Loucy (cell line): ENCODE data around the gene ELSPBP1.

Experiments
- H2AFZ ChIP-seq: fragments of 200-600 bp; sonication (generic); 2 replicates; pipeline ENCODE4 v1.6.0; 2016; ENCODE audit warnings: antibody characterized with exemption, mild to moderate bottlenecking, low read length, moderate library complexity
- H3F3A ChIP-seq: fragments of 200-600 bp; 2 replicates; pipeline ENCODE4 v1.6.0; 2016; ENCODE audit warnings: antibody characterized with exemption, low read depth, mild to moderate bottlenecking
- H3K27me3 ChIP-seq: fragments of 200-600 bp; sonication (generic); 2 replicates; pipeline ENCODE4 v1.6.1; 2014; ENCODE audit warnings: low read length, mild to moderate bottlenecking; ENCODE audit not compliant: insufficient read depth, poor library complexity, severe bottlenecking
- H3K36me3 ChIP-seq: fragments of 200-600 bp; sonication (generic); 2 replicates; pipeline ENCODE4 v1.6.1; 2016; ENCODE audit warnings: low read length; ENCODE audit not compliant: insufficient read depth
- H3K4me1 ChIP-seq: fragments of 200-600 bp; sonication (generic); 2 replicates; pipeline ENCODE4 v1.5.1; 2014; ENCODE audit warnings: low read length, mild to moderate bottlenecking; ENCODE audit not compliant: insufficient read depth, poor library complexity, severe bottlenecking
- H3K4me2 ChIP-seq: fragments of 200-600 bp; sonication (generic); 2 replicates; pipeline ENCODE4 v1.6.0; 2014; ENCODE audit warnings: antibody characterized with exemption, low read length, low read depth, mild to moderate bottlenecking; ENCODE audit not compliant: poor library complexity, severe bottlenecking
- H3K4me3 ChIP-seq: fragments of 200-600 bp; sonication (generic); 2 replicates; pipeline ENCODE4 v1.5.1; 2014; ENCODE audit warnings: low read length, mild to moderate bottlenecking, mixed read lengths; ENCODE audit not compliant: poor library complexity, severe bottlenecking
- H3K79me2 ChIP-seq: fragments of 200-600 bp; sonication (generic); 2 replicates; pipeline ENCODE4 v1.6.1; 2014; ENCODE audit warnings: low read length; ENCODE audit not compliant: insufficient read depth
- H3K9ac ChIP-seq: fragments of 200-600 bp; sonication (generic); 2 replicates; pipeline ENCODE4 v1.6.0; 2014; ENCODE audit warnings: mild to moderate bottlenecking, low read depth, low read length, moderate library complexity; ENCODE audit not compliant: poor library complexity, severe bottlenecking
- H3K9me2 ChIP-seq: fragments of 200-600 bp; sonication (generic); replicated peaks from 2 replicates; pipeline ENCODE4 v1.6.1; 2016; ENCODE audit warnings: low read depth, low read length, mixed read lengths
- H3K9me3 ChIP-seq: fragments of 200-600 bp; sonication (generic); 2 replicates; pipeline ENCODE4 v1.6.1; 2014; ENCODE audit warnings: mild to moderate bottlenecking, antibody characterized with exemption, low read length, low read depth; ENCODE audit not compliant: insufficient read depth
- H4K20me1 ChIP-seq: fragments of 200-600 bp; sonication (generic); 2 replicates; pipeline ENCODE4 v1.6.0; 2014; ENCODE audit warnings: antibody characterized with exemption, low read length, mild to moderate bottlenecking; ENCODE audit not compliant: insufficient read depth, poor library complexity, severe bottlenecking
- EZH2phosphoT487 ChIP-seq: fragments of 200-600 bp; IDR thresholded peaks from 2 replicates; pipeline ENCODE4 v1.6.1; 2018; ENCODE audit warnings: antibody characterized with exemption, mild to moderate bottlenecking, moderate library complexity, borderline replicate concordance
- TF ChIP-seq, protein P1 (sequence below): fragments of 200-600 bp; sonication (generic); conservative IDR thresholded peaks from 2 replicates; pipeline ENCODE4 v1.5.1; 2014; ENCODE audit warnings: mild to moderate bottlenecking, antibody characterized with exemption, low read length

ELSPBP1 gene

GRCh38 chr19:48053076-48053475 lies 58.6 kb downstream of the ELSPBP1 start:
- H3K4me2 ChIP-seq: no peak overlapping the region
- no peak overlapping the region for H3K9ac ChIP-seq
- no peaks in the 10 kb centered on the region for H3K27me3 ChIP-seq
- no peaks in the 10 kb centered on the region for H3K36me3 ChIP-seq
- no peak overlapping the region for H3K4me3 ChIP-seq
- TF ChIP-seq, protein P1, sequence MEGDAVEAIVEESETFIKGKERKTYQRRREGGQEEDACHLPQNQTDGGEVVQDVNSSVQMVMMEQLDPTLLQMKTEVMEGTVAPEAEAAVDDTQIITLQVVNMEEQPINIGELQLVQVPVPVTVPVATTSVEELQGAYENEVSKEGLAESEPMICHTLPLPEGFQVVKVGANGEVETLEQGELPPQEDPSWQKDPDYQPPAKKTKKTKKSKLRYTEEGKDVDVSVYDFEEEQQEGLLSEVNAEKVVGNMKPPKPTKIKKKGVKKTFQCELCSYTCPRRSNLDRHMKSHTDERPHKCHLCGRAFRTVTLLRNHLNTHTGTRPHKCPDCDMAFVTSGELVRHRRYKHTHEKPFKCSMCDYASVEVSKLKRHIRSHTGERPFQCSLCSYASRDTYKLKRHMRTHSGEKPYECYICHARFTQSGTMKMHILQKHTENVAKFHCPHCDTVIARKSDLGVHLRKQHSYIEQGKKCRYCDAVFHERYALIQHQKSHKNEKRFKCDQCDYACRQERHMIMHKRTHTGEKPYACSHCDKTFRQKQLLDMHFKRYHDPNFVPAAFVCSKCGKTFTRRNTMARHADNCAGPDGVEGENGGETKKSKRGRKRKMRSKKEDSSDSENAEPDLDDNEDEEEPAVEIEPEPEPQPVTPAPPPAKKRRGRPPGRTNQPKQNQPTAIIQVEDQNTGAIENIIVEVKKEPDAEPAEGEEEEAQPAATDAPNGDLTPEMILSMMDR: no peak
- TF ChIP-seq EZH2phosphoT487: no peak
- H4K20me1 ChIP-seq: no peaks in the 10 kb centered on the region
- H3K9me3 ChIP-seq: no peaks in the 10 kb centered on the region; the same call in 1 of the 2 replicates
- H3K4me1 ChIP-seq: no peaks in the 10 kb centered on the region
- no peaks in the 10 kb centered on the region for H3F3A ChIP-seq
- no peaks in the 10 kb centered on the region for H3K9me2 ChIP-seq
- no peak overlapping the region for H2AFZ ChIP-seq
- no peaks in the 10 kb centered on the region for H3K79me2 ChIP-seq

GRCh38 chr19:48053856-48054255 lies 59.4 kb downstream of the ELSPBP1 start:
- Histone ChIP-seq H3F3A (no peaks in the 10 kb centered on the region), H3K4me2 (no peak overlapping the region), H2AFZ (no peak overlapping the region), H3K9ac (no peak overlapping the region), H3K4me3 (no peak overlapping the region), H4K20me1 (no peaks in the 10 kb centered on the region), H3K36me3 (no peaks in the 10 kb centered on the region), H3K4me1 (no peaks in the 10 kb centered on the region), H3K9me2 (no peaks in the 10 kb centered on the region), H3K79me2 (no peaks in the 10 kb centered on the region), H3K9me3 (no peaks in the 10 kb centered on the region; the same call in 1 of the 2 replicates), H3K27me3 (no peaks in the 10 kb centered on the region)
- TF ChIP-seq, protein P1: no peak
- no peak for TF ChIP-seq EZH2phosphoT487

- Histone ChIP-seq H3K79me2 (no peaks in the 10 kb centered on the region), H3K27me3 (no peaks in the 10 kb centered on the region), H3F3A (no peaks in the 10 kb centered on the region), H3K4me2 (no peak overlapping the region), H3K9ac (no peak overlapping the region), H3K9me3 (no peaks in the 10 kb centered on the region), H3K4me3 (no peak overlapping the region), H3K4me1 (no peaks in the 10 kb centered on the region), H2AFZ (no peak overlapping the region), H3K9me2 (no peaks in the 10 kb centered on the region), H4K20me1 (no peaks in the 10 kb centered on the region), H3K36me3 (no peaks in the 10 kb centered on the region)
- TF ChIP-seq, protein P1: no peak
- no peak for TF ChIP-seq EZH2phosphoT487
These were observed 64.9 kb downstream of the ELSPBP1 start for GRCh38 chr19:48059331-48059730.
